Kidney (tissue), 14 donors: ENCODE measurements around the gene PRAMEF17. TPM values are rescaled to one million over a fixed set of nuclear protein-coding genes. Genes with fewer than 3 reads are reported as not detected.
"Not testable (repeated sequence)": the region's sequence is repeated elsewhere in the genome, so short reads cannot be mapped to it uniquely, and the experiment has no call there.

Experiments used
- DNase-seq, 5 donors: peaks; one replicate each; pipeline ENCODE4 v3.0.0-alpha.2; 2013 to 2020
- FAIRE-seq: peaks from 2 replicates; lab custom pipeline; 2012; peaks lifted over from hg19 to GRCh38; lab: Jason Lieb, UNC
- H3K27ac ChIP-seq, 2 donors: one replicate each; pipeline ENCODE4 v1.7.0; 2013; ENCODE audit warnings: low read depth in 2 of 2, low read length in 2 of 2, inconsistent platforms in 1 of 2
- H3K27me3 ChIP-seq: one replicate; pipeline ENCODE4 v1.7.1; 2013; ENCODE audit warnings: low read length, inconsistent platforms; ENCODE audit not compliant: control insufficient read depth, insufficient read depth
- H3K36me3 ChIP-seq, 3 donors: one replicate each; pipeline versions ENCODE4 v1.7.0 to v1.7.1; 2013; ENCODE audit warnings: low read length in 3 of 3, control low read depth in 1 of 3, inconsistent platforms in 1 of 3; ENCODE audit not compliant: insufficient read depth in 3 of 3, control insufficient read depth in 2 of 3
- H3K4me1 ChIP-seq, 3 donors: one replicate each; pipeline versions ENCODE4 v1.7.0 to v1.7.1; 2013; ENCODE audit warnings: low read length in 3 of 3, inconsistent platforms in 1 of 3, low read depth in 1 of 3; ENCODE audit not compliant: control insufficient read depth in 2 of 3, insufficient read depth in 2 of 3
- H3K4me3 ChIP-seq, 3 donors: one replicate each; pipeline versions ENCODE4 v1.7.0 to v1.8.1; 2013; ENCODE audit warnings: low read length in 3 of 3, control low read depth in 1 of 3, inconsistent platforms in 1 of 3
- H3K9ac ChIP-seq, 3 donors: one replicate each; pipeline versions ENCODE4 v1.7.0 to v1.7.1; 2013; ENCODE audit warnings: low read length in 3 of 3, control low read depth in 1 of 3, inconsistent platforms in 1 of 3
- H3K9me3 ChIP-seq, 3 donors: one replicate each; pipeline versions ENCODE4 v1.7.0 to v1.7.1; 2013; ENCODE audit warnings: low read length in 3 of 3, control low read depth in 1 of 3, inconsistent platforms in 1 of 3; ENCODE audit not compliant: control insufficient read depth in 2 of 3, insufficient read depth in 1 of 3
- intact Hi-C: fragments of 100-400 bp; cut with DNase I; formaldehyde crosslinking; loops from one replicate; pipeline ENCODE4 v1.11.1; 2022
- polyA plus RNA-seq: library from polyadenylated mRNA; stranded (reverse); fragments of 350-450 nt; fragmentation: Illumina TruSeq; extraction: RNeasy Lipid Tissue Mini Kit (QIAGEN cat#74804); gene quantifications from one replicate; pipeline ENCODE4 v1.2.3, GENCODE V29; 2014; ENCODE audit warnings: low read depth, low replicate concordance; ENCODE audit not compliant: insufficient read depth
- total RNA-seq: library from RNA; stranded (reverse); fragmentation: NEBNext Ultra II Directional; extraction: Animal tissue kit (Norgen Biotek cat#: 25700); gene quantifications from one replicate; pipeline ENCODE4 v1.2.1, GENCODE V29; 2021
- TF ChIP-seq, protein P1 (sequence below): IDR thresholded peaks from 3 replicates; pipeline ENCODE4 v1.5.1; 2012; ENCODE audit warnings: mild to moderate bottlenecking, moderate library complexity, borderline replicate concordance; ENCODE audit not compliant: insufficient read depth; ENCODE audit errors: extremely low read depth
- donor health status: control.
- donor health status: control.
- donor health status: control.
- donor health status: control.
- donor health status: control.
- donor health status: DM: yes; HTN: yes; CAD: no.
- donor health status: Normal renal cell carcinoma (clear cell type).

PRAMEF17 gene
- total and polyA plus RNA-seq, 2 donors from 2014 or later: not detected

DNA sequence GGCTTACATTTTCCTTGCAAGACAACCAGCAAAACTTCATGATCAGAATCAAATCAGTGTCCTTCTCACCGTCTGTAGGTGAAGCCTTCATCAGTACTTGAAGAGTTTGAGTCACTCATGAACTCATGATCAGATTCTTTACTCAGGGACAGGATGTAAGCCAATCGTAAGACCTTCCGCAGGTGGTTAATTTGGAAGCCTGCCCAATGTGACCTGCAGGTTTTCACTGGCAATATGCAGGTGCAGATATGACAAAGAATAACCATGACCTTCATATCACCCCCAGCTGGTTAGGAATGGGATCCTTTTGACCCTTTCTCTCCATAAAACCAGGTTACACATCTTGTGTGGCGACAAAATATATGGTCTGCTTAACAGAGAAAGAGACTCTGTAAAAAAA is 18.4 kb downstream of the PRAMEF17 start:
- DNase-seq (no peak), FAIRE-seq (no peak)
- TF ChIP-seq, protein P1, sequence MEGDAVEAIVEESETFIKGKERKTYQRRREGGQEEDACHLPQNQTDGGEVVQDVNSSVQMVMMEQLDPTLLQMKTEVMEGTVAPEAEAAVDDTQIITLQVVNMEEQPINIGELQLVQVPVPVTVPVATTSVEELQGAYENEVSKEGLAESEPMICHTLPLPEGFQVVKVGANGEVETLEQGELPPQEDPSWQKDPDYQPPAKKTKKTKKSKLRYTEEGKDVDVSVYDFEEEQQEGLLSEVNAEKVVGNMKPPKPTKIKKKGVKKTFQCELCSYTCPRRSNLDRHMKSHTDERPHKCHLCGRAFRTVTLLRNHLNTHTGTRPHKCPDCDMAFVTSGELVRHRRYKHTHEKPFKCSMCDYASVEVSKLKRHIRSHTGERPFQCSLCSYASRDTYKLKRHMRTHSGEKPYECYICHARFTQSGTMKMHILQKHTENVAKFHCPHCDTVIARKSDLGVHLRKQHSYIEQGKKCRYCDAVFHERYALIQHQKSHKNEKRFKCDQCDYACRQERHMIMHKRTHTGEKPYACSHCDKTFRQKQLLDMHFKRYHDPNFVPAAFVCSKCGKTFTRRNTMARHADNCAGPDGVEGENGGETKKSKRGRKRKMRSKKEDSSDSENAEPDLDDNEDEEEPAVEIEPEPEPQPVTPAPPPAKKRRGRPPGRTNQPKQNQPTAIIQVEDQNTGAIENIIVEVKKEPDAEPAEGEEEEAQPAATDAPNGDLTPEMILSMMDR: no peak
- intact Hi-C loops: no loop called here
- no peaks in the 10 kb centered on the region for H3K9me3 ChIP-seq
- H3K9ac ChIP-seq: no peak overlapping the region
- H3K4me3 ChIP-seq: no peak overlapping the region
- no peaks in the 10 kb centered on the region for H3K4me1 ChIP-seq
- H3K27me3 ChIP-seq: no peaks in the 10 kb centered on the region
- no peak overlapping the region for H3K27ac ChIP-seq
- no peaks in the 10 kb centered on the region for H3K36me3 ChIP-seq

DNA sequence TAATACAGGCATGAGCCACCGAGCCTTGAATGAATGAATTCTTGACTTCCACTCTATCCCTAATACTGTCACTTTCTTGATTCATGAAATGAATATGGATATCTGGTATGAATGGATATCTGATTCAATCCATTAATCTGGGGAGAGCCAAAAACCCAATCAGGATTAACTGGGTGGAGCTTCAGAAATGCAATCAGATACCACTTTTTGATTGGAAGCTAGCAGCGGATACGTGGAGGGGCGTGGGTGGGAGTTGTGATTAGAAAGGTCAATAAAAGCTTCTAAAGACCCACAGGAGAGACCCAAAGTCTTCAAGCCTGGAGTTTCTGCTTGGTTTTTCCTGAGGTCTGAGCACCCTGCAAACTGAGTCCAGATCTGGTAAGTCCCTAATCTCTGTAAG is 20.7 kb downstream of the PRAMEF17 start, which contains the start of gene PRAMEF20:
Gene PRAMEF20 (plus strand): TSS at position 301 of the 400 bp plus-strand sequence. CDS start 5,905 bp downstream, outside the sequence.
- H3K4me1 ChIP-seq, DNase-seq, H3K27me3 ChIP-seq, H3K9ac ChIP-seq, H3K9me3 ChIP-seq, FAIRE-seq, intact Hi-C loops, H3K36me3 ChIP-seq, H3K27ac ChIP-seq, H3K4me3 ChIP-seq: not testable (repeated sequence)

DNA sequence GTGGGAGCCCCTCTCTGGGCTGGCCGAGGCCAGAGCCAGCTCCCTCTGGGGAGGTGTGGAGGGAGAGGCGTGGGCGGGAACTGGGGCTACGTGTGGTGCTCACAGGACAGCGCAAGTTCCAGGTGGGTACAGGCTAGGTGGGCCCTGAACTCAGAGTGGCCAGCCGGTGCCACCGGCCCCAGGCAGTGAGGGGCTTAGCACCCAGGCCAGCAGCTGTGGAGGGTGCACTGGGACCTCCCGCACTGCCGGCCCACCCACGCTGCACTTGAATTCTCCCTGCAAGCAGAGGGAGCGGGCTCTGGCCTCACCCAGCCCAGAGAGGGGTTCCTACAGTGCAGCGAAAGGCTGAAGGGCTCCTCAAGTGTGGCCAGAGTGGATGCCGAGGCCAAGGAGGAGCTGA is 41.1 kb downstream of the PRAMEF17 start:
- intact Hi-C loops: no loop called here
- H3K9ac ChIP-seq: no peak overlapping the region
- H3K36me3 ChIP-seq: no peaks in the 10 kb centered on the region
- no peaks in the 10 kb centered on the region for H3K4me1 ChIP-seq
- H3K4me3 ChIP-seq: no peak overlapping the region
- H3K27me3 ChIP-seq: no peaks in the 10 kb centered on the region
- no peak overlapping the region for H3K27ac ChIP-seq
- TF ChIP-seq, protein P1: no peak
- FAIRE-seq: no peak
- no peaks in the 10 kb centered on the region for H3K9me3 ChIP-seq
- DNase-seq: no peak

DNA sequence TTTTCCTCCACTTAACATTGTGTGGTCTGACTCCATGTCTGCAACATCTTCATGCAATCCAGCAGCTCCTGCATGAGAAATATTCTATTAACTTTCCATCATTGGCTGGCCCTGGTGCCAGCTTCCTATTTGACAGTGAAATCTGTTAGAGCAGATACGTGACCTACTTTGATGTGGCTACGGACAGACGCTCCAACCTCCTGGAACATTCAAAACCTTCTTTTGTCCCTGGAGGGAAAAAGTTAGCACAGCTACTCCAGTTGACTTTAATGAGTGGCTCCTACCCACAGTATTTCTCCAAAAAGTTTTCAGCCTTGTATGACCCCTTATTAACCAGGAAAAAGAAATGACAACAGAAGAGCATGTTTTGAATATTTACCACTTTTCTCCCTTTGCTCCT is 42.8 kb downstream of the PRAMEF17 start:
- no peaks in the 10 kb centered on the region for H3K9me3 ChIP-seq
- no peak overlapping the region for H3K27ac ChIP-seq
- intact Hi-C loops: no loop called here
- TF ChIP-seq, protein P1: no peak
- H3K27me3 ChIP-seq: no peaks in the 10 kb centered on the region
- H3K4me3 ChIP-seq: no peak overlapping the region
- DNase-seq: no peak
- H3K9ac ChIP-seq: no peak overlapping the region
- H3K36me3 ChIP-seq: no peaks in the 10 kb centered on the region
- no peak for FAIRE-seq
- H3K4me1 ChIP-seq: no peaks in the 10 kb centered on the region

DNA sequence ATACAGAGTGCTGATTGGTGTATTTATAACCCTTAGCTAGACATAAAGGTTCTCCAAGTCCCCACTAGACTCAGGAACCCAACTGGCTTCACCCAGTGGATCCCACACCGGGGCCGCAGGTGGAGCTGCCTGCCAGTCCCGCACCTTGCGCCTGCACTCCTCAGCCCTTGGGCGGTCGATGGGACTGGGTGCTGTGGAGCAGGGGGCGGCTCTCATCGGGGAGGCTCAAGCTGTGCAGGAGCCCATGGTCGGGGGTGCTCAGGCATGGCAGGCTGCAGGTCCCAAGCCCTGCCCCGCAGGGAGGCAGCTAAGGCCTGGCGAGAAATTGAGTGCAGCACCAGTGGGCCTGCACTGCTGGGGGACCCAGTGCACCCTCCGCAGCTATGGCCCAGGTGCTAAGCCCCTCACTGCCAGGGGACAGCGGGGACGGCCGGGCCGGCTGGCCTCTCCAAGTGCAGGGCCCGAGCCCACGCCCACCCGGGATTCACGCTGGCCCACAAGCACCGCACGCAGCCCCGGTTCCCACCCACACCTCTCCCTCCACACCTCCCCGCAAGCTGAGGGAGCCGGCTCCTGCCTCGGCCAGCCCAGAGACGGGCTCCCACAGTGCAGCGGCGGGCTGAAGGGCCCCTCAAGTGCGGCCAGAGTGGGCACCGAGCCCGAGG is 44.4 kb downstream of the PRAMEF17 start:
- DNase-seq, intact Hi-C loops, H3K4me3 ChIP-seq, H3K27me3 ChIP-seq, H3K9me3 ChIP-seq, H3K27ac ChIP-seq, H3K9ac ChIP-seq, FAIRE-seq, H3K4me1 ChIP-seq, H3K36me3 ChIP-seq: not testable (repeated sequence)
